ENCODE results near the gene TGFB3.

TGFB3 gene

GRCh38 chr14:75986439-75986765 lies 4.6 kb upstream of the TGFB3 start:
- TF ChIP-seq CTCF (IDR thresholded peaks at IDR 0.05; ENCODE audit: low read depth, low read length): no peak
- DNase-seq (ENCODE audit: extremely low read depth, low read depth): no peak

- TF ChIP-seq CTCF (IDR thresholded peaks at IDR 0.05; ENCODE audit: low read depth, low read length): no peak
- peak; percentile 31 for DNase-seq (ENCODE audit: extremely low read depth, low read depth)
These were observed 4.0 kb upstream of the TGFB3 start, which contains the start of gene IFT43 for GRCh38 chr14:75985618-75986438. TSS of gene IFT43 (plus strand) at chr14:75985763. CDS start at chr14:75985787, 24 bp downstream.

GRCh38 chr14:75984674-75985073 lies 2.9 kb upstream of the TGFB3 start:
- no peak for DNase-seq (ENCODE audit: extremely low read depth, low read depth)
- no peak for TF ChIP-seq CTCF (IDR thresholded peaks at IDR 0.05; ENCODE audit: low read depth, low read length)

- TF ChIP-seq CTCF (IDR thresholded peaks at IDR 0.05; ENCODE audit: low read depth, low read length): no peak
- DNase-seq (ENCODE audit: extremely low read depth, low read depth): no peak
These were observed 1.2 kb upstream of the TGFB3 start for GRCh38 chr14:75983019-75983358.

- peak; percentile 58 for TF ChIP-seq CTCF (IDR thresholded peaks at IDR 0.05; ENCODE audit: low read depth, low read length)
- peak; percentile 61 for DNase-seq (ENCODE audit: extremely low read depth, low read depth)
These were observed 647 bp upstream of the TGFB3 start for GRCh38 chr14:75982266-75983018.

- DNase-seq (ENCODE audit: extremely low read depth, low read depth): no peak
- TF ChIP-seq CTCF (IDR thresholded peaks at IDR 0.05; ENCODE audit: low read depth, low read length): no peak
These were observed 939 bp downstream of the TGFB3 start for GRCh38 chr14:75980856-75981255.

Measured in AG09319 (cell line).